ENCODE data around the gene DNAH8. TPM values are rescaled to one million over a fixed set of nuclear protein-coding genes. Genes with fewer than 3 reads are reported as not detected.

DNAH8 gene
- total and polyA plus RNA-seq, 8 donors: under 0.01 to 0.18 TPM; not detected in 6

- intact Hi-C loops (cut with DNase I; ENCODE audit: low total_unique reads): no loop called here
- H3K4me1 ChIP-seq: no peaks in the 10 kb centered on the region
- H3K27ac ChIP-seq: no peak overlapping the region
- H3K27me3 ChIP-seq: no peaks in the 10 kb centered on the region
- no peaks in the 10 kb centered on the region for H3K9me3 ChIP-seq
- DNase-seq: peak in 1 of 2 donors; percentile 26
- no peaks in the 10 kb centered on the region for H3K36me3 ChIP-seq
- 29 to 66% (median 56%) methylated on average over 5 of the region's 5 CpGs for WGBS, 5 donors
- H3K4me3 ChIP-seq: no peak overlapping the region
- TF ChIP-seq EP300 (IDR thresholded peaks at IDR 0.05) (no peak), POLR2A (IDR thresholded peaks at IDR 0.05) (no peak), POLR2AphosphoS5 (IDR thresholded peaks at IDR 0.05) (no peak), CTCF (IDR thresholded peaks at IDR 0.05) (no peak)
Measured at GRCh38 chr6:38824243-38824894, 109.3 kb downstream of the DNAH8 start.

GRCh38 chr6:38827024-38827423 lies 111.9 kb downstream of the DNAH8 start:
- no peak for DNase-seq
- Histone ChIP-seq H3K36me3 (no peaks in the 10 kb centered on the region), H3K4me1 (no peaks in the 10 kb centered on the region), H3K27ac (no peak overlapping the region), H3K27me3 (no peaks in the 10 kb centered on the region), H3K9me3 (no peaks in the 10 kb centered on the region), H3K4me3 (no peak overlapping the region)
- 44 to 77% (median 67%) methylated on average over 2 of the region's 2 CpGs for WGBS, 5 donors
- TF ChIP-seq CTCF (IDR thresholded peaks at IDR 0.05): no peak
- intact Hi-C loops (cut with DNase I; ENCODE audit: low total_unique reads): no loop called here

- Histone ChIP-seq H3K4me1 (no peaks in the 10 kb centered on the region), H3K4me3 (no peak overlapping the region), H3K27ac (no peak overlapping the region), H3K9me3 (no peaks in the 10 kb centered on the region), H3K27me3 (no peaks in the 10 kb centered on the region), H3K36me3 (no peaks in the 10 kb centered on the region)
- DNase-seq: no peak
- intact Hi-C loops (cut with DNase I; ENCODE audit: low total_unique reads): no loop called here
- TF ChIP-seq EP300 (IDR thresholded peaks at IDR 0.05): no peak
- TF ChIP-seq CTCF (IDR thresholded peaks at IDR 0.05): no peak
- no peak for TF ChIP-seq POLR2A (IDR thresholded peaks at IDR 0.05)
- TF ChIP-seq POLR2AphosphoS5 (IDR thresholded peaks at IDR 0.05): no peak
Measured at GRCh38 chr6:38831865-38832264, 116.8 kb downstream of the DNAH8 start.

- Histone ChIP-seq H3K9me3 (no peaks in the 10 kb centered on the region), H3K4me3 (no peak overlapping the region), H3K27ac (no peak overlapping the region), H3K27me3 (no peaks in the 10 kb centered on the region), H3K36me3 (no peaks in the 10 kb centered on the region), H3K4me1 (no peaks in the 10 kb centered on the region)
- intact Hi-C loops (cut with DNase I; ENCODE audit: low total_unique reads): no loop called here
- TF ChIP-seq EP300 (IDR thresholded peaks at IDR 0.05): no peak
- TF ChIP-seq CTCF (IDR thresholded peaks at IDR 0.05): no peak
- TF ChIP-seq POLR2AphosphoS5 (IDR thresholded peaks at IDR 0.05): no peak
- TF ChIP-seq POLR2A (IDR thresholded peaks at IDR 0.05): no peak
- 95 to 100% (median 97%) methylated on average over 1 of the region's 1 CpG for WGBS, 5 donors
- DNase-seq: no peak
Measured at GRCh38 chr6:38833320-38833719, 118.2 kb downstream of the DNAH8 start.
